Esophagus muscularis mucosa (tissue), 4 donors: ENCODE results near the gene STXBP6. TPM values are rescaled to one million over a fixed set of nuclear protein-coding genes. Genes with fewer than 3 reads are reported as not detected.

Experiments
- DNase-seq: peaks from one replicate; pipeline ENCODE4 v3.0.0-alpha.2; 2017; ENCODE audit errors: extremely low spot score
- H3K27ac ChIP-seq, 4 donors: fragments of 200-600 bp; sonication (generic); replicated peaks in 1 of 4; 1 replicate in 3 of 4; 2 replicates in 1 of 4; pipeline ENCODE4 v1.5.1; 2016 to 2019; ENCODE audit warnings: mild to moderate bottlenecking in 1 of 4
- H3K27me3 ChIP-seq, 4 donors: fragments of 200-600 bp; sonication (generic); one replicate each; pipeline versions ENCODE4 v1.5.1 to v1.6.0; 2016 to 2019
- H3K36me3 ChIP-seq, 4 donors: fragments of 200-600 bp; sonication (generic); one replicate each; pipeline ENCODE4 v1.5.1; 2016 to 2019
- H3K4me1 ChIP-seq, 4 donors: fragments of 200-600 bp; sonication (generic); one replicate each; pipeline ENCODE4 v1.5.1; 2016 to 2019
- H3K4me3 ChIP-seq, 4 donors: fragments of 200-600 bp; sonication (generic); 1 replicate in 2 of 4; 2 replicates in 2 of 4; pipeline ENCODE4 v1.5.1; 2016 to 2019; ENCODE audit warnings: mild to moderate bottlenecking in 4 of 4, moderate library complexity in 1 of 4
- H3K9me3 ChIP-seq, 4 donors: fragments of 200-600 bp; sonication (generic); 1 replicate in 3 of 4; 2 replicates in 1 of 4; pipeline ENCODE4 v1.5.1; 2016 to 2019
- EP300 ChIP-seq: sonication (generic); formaldehyde crosslinking; IDR thresholded peaks from one replicate; pipeline ENCODE4 v1.6.1; 2017; ENCODE audit warnings: antibody characterized with exemption
- POLR2A ChIP-seq: fragments of 450-650 bp; IDR thresholded peaks from one replicate; pipeline ENCODE4 v1.6.1; 2017; ENCODE audit warnings: antibody characterized with exemption, moderate library complexity, mild to moderate bottlenecking, low read depth
- POLR2AphosphoS5 ChIP-seq, 2 donors: sonication (generic); formaldehyde crosslinking; IDR thresholded peaks; one replicate each; pipeline ENCODE4 v1.6.1; 2017; ENCODE audit warnings: antibody characterized with exemption in 2 of 2
- WGBS: methylation state at CpG from one replicate; pipeline ENCODE4 v1.1.5; 2018; 5-methylcytosine and 5-hydroxymethylcytosine counted together
- intact Hi-C: fragments of 100-400 bp; cut with DNase I; formaldehyde crosslinking; loops from one replicate; pipeline ENCODE4 v1.15.1; 2023
- total RNA-seq, 4 donors: library from RNA; depleted of rRNA; stranded (reverse); fragments of >200 nt; gene quantifications; one replicate each; pipeline versions ENCODE4 v1.1.0 to v1.2.1, GENCODE V29; 2016
- TF ChIP-seq, protein P1 (sequence below), 3 experiments: fragments of 200-600 bp in 2 of 3; fragments of 450-650 bp in 1 of 3; sonication (generic) in 2 of 3; IDR thresholded peaks; one replicate each; pipeline ENCODE4 v1.5.1; 2017 to 2019; ENCODE audit warnings: antibody characterized with exemption in 3 of 3, mild to moderate bottlenecking in 2 of 3, moderate library complexity in 1 of 3

STXBP6 gene
- total RNA-seq, 4 donors from 2014 or later: 36.9 to 60.4 (median 52.1) TPM

DNA sequence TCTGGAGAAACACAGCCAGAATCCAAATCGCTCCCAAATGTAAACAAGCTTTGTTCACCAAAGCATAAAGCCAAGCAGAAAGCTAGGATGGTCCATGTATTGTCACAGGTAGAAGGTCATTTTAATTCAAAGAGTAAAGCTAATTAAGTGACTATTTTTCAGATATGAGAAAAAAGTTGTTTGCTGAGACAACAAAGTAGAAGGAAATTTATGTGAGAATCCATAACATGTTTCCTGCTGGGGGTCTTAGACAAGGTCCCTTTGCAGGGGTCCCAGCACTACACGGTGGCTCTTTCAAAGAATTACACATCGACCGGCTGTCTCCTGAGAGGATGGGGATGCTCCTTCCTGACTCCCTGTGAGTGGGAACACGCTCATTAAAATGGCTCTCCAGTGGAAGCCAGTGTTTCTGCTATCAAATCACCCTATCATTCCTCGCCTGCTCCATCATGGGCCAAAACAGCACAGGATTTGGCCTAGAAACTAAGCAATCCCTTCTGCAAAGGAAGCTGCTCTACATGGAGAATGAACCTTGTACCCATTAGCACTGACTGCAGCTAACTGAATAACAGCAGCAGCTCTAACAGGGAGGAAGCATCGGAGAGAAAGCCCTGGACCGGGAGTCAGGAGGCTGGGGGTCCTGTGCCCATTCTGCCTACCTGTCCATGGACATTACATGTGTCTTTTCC is 175.3 kb downstream of the STXBP6 start:
- H3K27ac ChIP-seq: no peak overlapping the region
- H3K9me3 ChIP-seq: no peaks in the 10 kb centered on the region
- intact Hi-C loops: no loop called here
- DNase-seq: no peak
- no peak overlapping the region for H3K4me3 ChIP-seq
- no peaks in the 10 kb centered on the region for H3K27me3 ChIP-seq
- peaks cover 27 to 44% (median 41%) of the 10 kb centered on the region in 4 donors for H3K4me1 ChIP-seq
- H3K36me3 ChIP-seq: no peaks in the 10 kb centered on the region
- TF ChIP-seq POLR2A: no peak
- TF ChIP-seq EP300: no peak
- TF ChIP-seq POLR2AphosphoS5 (IDR thresholded peaks at IDR 0.05): no peak
- TF ChIP-seq, protein P1, sequence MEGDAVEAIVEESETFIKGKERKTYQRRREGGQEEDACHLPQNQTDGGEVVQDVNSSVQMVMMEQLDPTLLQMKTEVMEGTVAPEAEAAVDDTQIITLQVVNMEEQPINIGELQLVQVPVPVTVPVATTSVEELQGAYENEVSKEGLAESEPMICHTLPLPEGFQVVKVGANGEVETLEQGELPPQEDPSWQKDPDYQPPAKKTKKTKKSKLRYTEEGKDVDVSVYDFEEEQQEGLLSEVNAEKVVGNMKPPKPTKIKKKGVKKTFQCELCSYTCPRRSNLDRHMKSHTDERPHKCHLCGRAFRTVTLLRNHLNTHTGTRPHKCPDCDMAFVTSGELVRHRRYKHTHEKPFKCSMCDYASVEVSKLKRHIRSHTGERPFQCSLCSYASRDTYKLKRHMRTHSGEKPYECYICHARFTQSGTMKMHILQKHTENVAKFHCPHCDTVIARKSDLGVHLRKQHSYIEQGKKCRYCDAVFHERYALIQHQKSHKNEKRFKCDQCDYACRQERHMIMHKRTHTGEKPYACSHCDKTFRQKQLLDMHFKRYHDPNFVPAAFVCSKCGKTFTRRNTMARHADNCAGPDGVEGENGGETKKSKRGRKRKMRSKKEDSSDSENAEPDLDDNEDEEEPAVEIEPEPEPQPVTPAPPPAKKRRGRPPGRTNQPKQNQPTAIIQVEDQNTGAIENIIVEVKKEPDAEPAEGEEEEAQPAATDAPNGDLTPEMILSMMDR (IDR thresholded peaks at IDR 0.05): no peak
- WGBS: 92% methylated on average over 8 of the region's 8 CpGs

DNA sequence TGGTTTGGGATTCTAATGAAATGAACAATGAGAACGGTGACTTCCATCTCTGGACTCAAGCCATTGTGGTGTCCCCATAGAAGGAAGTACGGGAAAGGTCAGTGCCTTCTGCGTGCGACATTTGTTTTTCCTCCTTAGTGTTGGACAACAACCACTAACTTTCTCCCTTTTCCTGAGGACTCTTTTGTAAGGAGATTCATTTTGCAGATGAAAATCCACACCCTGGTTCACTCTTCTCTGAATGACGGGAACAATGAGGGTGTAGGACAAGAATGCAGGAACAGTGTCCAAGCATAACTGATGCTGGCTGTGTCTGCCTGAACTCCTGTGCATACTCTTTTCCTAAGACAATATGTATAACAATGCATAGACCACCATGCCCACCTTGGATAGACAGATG is 176.4 kb downstream of the STXBP6 start:
- TF ChIP-seq POLR2AphosphoS5 (IDR thresholded peaks at IDR 0.05) (no peak), EP300 (no peak)
- H3K4me3 ChIP-seq: no peak overlapping the region
- no peaks in the 10 kb centered on the region for H3K9me3 ChIP-seq
- H3K27ac ChIP-seq: no peak overlapping the region
- no peak for DNase-seq
- 69% methylated on average over 5 of the region's 5 CpGs for WGBS
- H3K27me3 ChIP-seq: no peaks in the 10 kb centered on the region
- peaks cover 23 to 41% (median 38%) of the 10 kb centered on the region in 4 donors for H3K4me1 ChIP-seq
- H3K36me3 ChIP-seq: no peaks in the 10 kb centered on the region
- intact Hi-C loops: no loop called here

DNA sequence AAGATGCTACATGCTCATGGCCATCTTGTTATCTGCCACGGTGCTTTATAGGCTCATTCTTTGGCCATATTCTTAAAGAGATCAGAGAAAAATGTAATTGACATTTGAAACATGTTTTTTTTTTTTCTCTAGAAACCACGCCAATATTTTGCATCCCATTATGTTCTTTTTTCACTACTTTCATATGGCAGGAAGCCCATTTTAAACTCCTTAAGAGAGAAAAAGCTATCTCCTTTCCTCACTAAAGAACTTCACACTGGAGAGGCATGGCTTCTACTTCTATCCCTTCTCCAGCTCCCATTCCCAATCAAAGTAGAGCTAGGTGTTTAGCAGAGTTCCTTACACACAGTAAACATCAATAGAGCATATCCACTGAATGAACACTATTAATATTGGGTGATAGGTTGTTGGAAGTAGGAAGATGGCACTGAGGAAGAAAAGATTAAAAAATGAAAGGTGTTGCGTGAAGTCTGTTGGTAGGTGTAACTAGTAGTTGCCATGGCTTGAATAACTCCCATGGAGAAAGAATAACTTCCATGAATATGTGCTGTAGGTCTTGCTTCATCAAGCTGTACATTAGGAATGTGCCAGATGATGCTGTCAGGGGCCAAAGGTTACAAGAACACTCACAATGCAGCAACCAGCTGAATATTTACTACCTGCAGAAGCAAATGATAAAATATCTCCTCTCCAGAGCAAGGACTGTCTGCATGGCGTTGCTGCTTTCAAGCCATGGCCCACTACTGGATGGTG is 178.8 kb downstream of the STXBP6 start:
- Histone ChIP-seq H3K9me3 (no peaks in the 10 kb centered on the region), H3K27me3 (no peaks in the 10 kb centered on the region), H3K27ac (no peak overlapping the region), H3K4me3 (no peak overlapping the region), H3K36me3 (no peaks in the 10 kb centered on the region), H3K4me1 (peaks cover 15 to 30% (median 29%) of the 10 kb centered on the region in 4 donors)
- 91% methylated on average over 4 of the region's 4 CpGs for WGBS
- intact Hi-C loops: no loop called here
- no peak for DNase-seq
- TF ChIP-seq POLR2A (no peak), POLR2AphosphoS5 (IDR thresholded peaks at IDR 0.05) (no peak), EP300 (no peak)
- TF ChIP-seq, protein P1 (IDR thresholded peaks at IDR 0.05): no peak

GRCh38 chr14:24868389-24868788 is 181.6 kb downstream of the STXBP6 start:
- TF ChIP-seq POLR2A: no peak
- TF ChIP-seq, protein P1 (IDR thresholded peaks at IDR 0.05): no peak
- no peak for TF ChIP-seq POLR2AphosphoS5 (IDR thresholded peaks at IDR 0.05)
- WGBS: 83% methylated on average over 2 of the region's 2 CpGs
- intact Hi-C loops: no loop called here
- no peak overlapping the region for H3K4me3 ChIP-seq
- H3K4me1 ChIP-seq: peaks cover 0 to 12% (median 5%) of the 10 kb centered on the region in 4 donors
- no peaks in the 10 kb centered on the region for H3K27me3 ChIP-seq
- no peaks in the 10 kb centered on the region for H3K36me3 ChIP-seq
- no peak overlapping the region for H3K27ac ChIP-seq
- no peak for DNase-seq
- no peaks in the 10 kb centered on the region for H3K9me3 ChIP-seq

GRCh38 chr14:24866067-24866639 is 183.8 kb downstream of the STXBP6 start:
- H3K27me3 ChIP-seq: no peaks in the 10 kb centered on the region
- H3K36me3 ChIP-seq: no peaks in the 10 kb centered on the region
- H3K4me3 ChIP-seq: no peak overlapping the region
- intact Hi-C loops: no loop called here
- H3K4me1 ChIP-seq: peaks cover 4 to 16% (median 7%) of the 10 kb centered on the region in 4 donors
- no peak for DNase-seq
- H3K27ac ChIP-seq: no peak overlapping the region
- H3K9me3 ChIP-seq: no peaks in the 10 kb centered on the region
- TF ChIP-seq EP300 (no peak), POLR2A (no peak), POLR2AphosphoS5 (IDR thresholded peaks at IDR 0.05) (no peak)
- TF ChIP-seq, protein P1 (IDR thresholded peaks at IDR 0.05): no peak
- WGBS: 96% methylated on average over 1 of the region's 1 CpG
